Astrocyte (in vitro differentiated cells and primary cell): ENCODE data around the gene TMTC1. TPM values are rescaled to one million over a fixed set of nuclear protein-coding genes. Genes with fewer than 3 reads are reported as not detected.

Experiments
- DNase-seq: peaks from one replicate; pipeline ENCODE4 v3.0.0-alpha.2; 2010; ENCODE audit warnings: low read depth
- FAIRE-seq: peaks from 2 replicates; lab custom pipeline; 2011; peaks lifted over from hg19 to GRCh38; lab: Jason Lieb, UNC
- H2AFZ ChIP-seq: 2 replicates; pipeline ENCODE4 v1.6.0; 2012; ENCODE audit warnings: low read depth, low read length, inconsistent platforms
- H3K27ac ChIP-seq: 2 replicates; pipeline ENCODE4 v1.5.1; 2011; ENCODE audit warnings: low read depth, low read length, inconsistent platforms
- H3K27me3 ChIP-seq: 2 replicates; pipeline ENCODE4 v1.6.0; 2011; ENCODE audit warnings: low read length, inconsistent platforms; ENCODE audit not compliant: insufficient read depth
- H3K36me3 ChIP-seq: 2 replicates; pipeline ENCODE4 v1.5.1; 2011; ENCODE audit warnings: low read length, inconsistent platforms; ENCODE audit not compliant: insufficient read depth
- H3K4me1 ChIP-seq: 2 replicates; pipeline ENCODE4 v1.5.1; 2011; ENCODE audit warnings: low read length, inconsistent platforms; ENCODE audit not compliant: insufficient read depth
- H3K4me2 ChIP-seq: 2 replicates; pipeline ENCODE4 v1.6.0; 2012; ENCODE audit warnings: low read length, inconsistent platforms
- H3K4me3 ChIP-seq: 2 replicates; pipeline ENCODE4 v1.5.1; 2011; ENCODE audit warnings: low read depth, mild to moderate bottlenecking, low read length, inconsistent platforms; ENCODE audit not compliant: insufficient read depth
- H3K79me2 ChIP-seq: 2 replicates; pipeline ENCODE4 v1.6.0; 2012; ENCODE audit warnings: mild to moderate bottlenecking, low read length, inconsistent platforms; ENCODE audit not compliant: insufficient read depth
- H3K9ac ChIP-seq: 2 replicates; pipeline ENCODE4 v1.6.0; 2012; ENCODE audit warnings: mild to moderate bottlenecking, low read length, inconsistent platforms
- H3K9me3 ChIP-seq: 2 replicates; pipeline ENCODE4 v1.5.1; 2012; ENCODE audit warnings: low read depth, mild to moderate bottlenecking, low read length, inconsistent platforms; ENCODE audit not compliant: insufficient read depth
- H4K20me1 ChIP-seq: 2 replicates; pipeline ENCODE4 v1.6.0; 2012; ENCODE audit warnings: low read length, inconsistent platforms; ENCODE audit not compliant: insufficient read depth
- H3K27ac Mint-ChIP-seq: one replicate; pipeline ENCODE4 v1.8.0; 2021; ENCODE audit warnings: mild to moderate bottlenecking, mixed read lengths; ENCODE audit not compliant: unreplicated experiment
- H3K27me3 Mint-ChIP-seq: one replicate; pipeline ENCODE4 v1.8.0; 2021; ENCODE audit warnings: low read depth, mixed read lengths; ENCODE audit not compliant: unreplicated experiment
- H3K36me3 Mint-ChIP-seq: one replicate; pipeline ENCODE4 v1.8.0; 2021; ENCODE audit warnings: low read depth, mixed read lengths; ENCODE audit not compliant: unreplicated experiment
- H3K4me1 Mint-ChIP-seq: one replicate; pipeline ENCODE4 v1.8.0; 2021; ENCODE audit warnings: low read depth, mixed read lengths; ENCODE audit not compliant: unreplicated experiment
- H3K4me3 Mint-ChIP-seq: one replicate; pipeline ENCODE4 v1.8.0; 2021; ENCODE audit warnings: mild to moderate bottlenecking, moderate library complexity, mixed read lengths; ENCODE audit not compliant: unreplicated experiment
- H3K9me3 Mint-ChIP-seq: one replicate; pipeline ENCODE4 v1.8.0; 2021; ENCODE audit warnings: mild to moderate bottlenecking, mixed read lengths; ENCODE audit not compliant: unreplicated experiment
- CTCF ChIP-seq: IDR thresholded peaks from 2 replicates; pipeline ENCODE4 v1.5.1; 2011; ENCODE audit warnings: low read depth, mild to moderate bottlenecking, inconsistent platforms, low read length, moderate library complexity; ENCODE audit not compliant: insufficient read depth
- EZH2 ChIP-seq: IDR thresholded peaks from 2 replicates; pipeline ENCODE4 v1.6.1; 2012; ENCODE audit warnings: mild to moderate bottlenecking, low read length, inconsistent platforms; ENCODE audit not compliant: insufficient read depth
- total RNA-seq: library from RNA; stranded (reverse); gene quantifications from 2 replicates; pipeline ENCODE4 v1.2.1, GENCODE V29; 2021

The TMTC1 gene
- total RNA-seq, 1 donor from 2014 or later, result 4.7 TPM

- H3K4me1 Mint-ChIP-seq, result no peaks in the 10 kb centered on the region
- Histone ChIP-seq H3K79me2 (no peaks in the 10 kb centered on the region), H3K36me3 (no peaks in the 10 kb centered on the region), H3K4me3 (no peak overlapping the region), H2AFZ (no peak overlapping the region), H3K4me2 (no peak overlapping the region), H3K9ac (no peak overlapping the region), H3K27me3 (peaks cover 3% of the 10 kb centered on the region), H3K4me1 (no peaks in the 10 kb centered on the region), H3K27ac (no peak overlapping the region), H3K9me3 (no peaks in the 10 kb centered on the region), H4K20me1 (no peaks in the 10 kb centered on the region)
- no peaks in the 10 kb centered on the region for H3K27me3 Mint-ChIP-seq
- FAIRE-seq (no peak), DNase-seq (no peak)
- TF ChIP-seq EZH2, result no peak
- no peak for TF ChIP-seq CTCF
- H3K4me3 Mint-ChIP-seq, result no peak overlapping the region
- no peaks in the 10 kb centered on the region for H3K36me3 Mint-ChIP-seq
- no peak overlapping the region for H3K27ac Mint-ChIP-seq
- H3K9me3 Mint-ChIP-seq, result no peaks in the 10 kb centered on the region
Measured at GRCh38 chr12:29503283-29503682, 280.5 kb downstream of the TMTC1 start.

- DNase-seq, result no peak
- Histone ChIP-seq H3K4me3 (no peak overlapping the region), H3K9ac (no peak overlapping the region), H3K4me1 (no peaks in the 10 kb centered on the region), H3K9me3 (no peaks in the 10 kb centered on the region), H3K4me2 (no peak overlapping the region), H3K79me2 (no peaks in the 10 kb centered on the region), H3K27me3 (no peaks in the 10 kb centered on the region), H2AFZ (no peak overlapping the region), H3K36me3 (no peaks in the 10 kb centered on the region), H3K27ac (no peak overlapping the region), H4K20me1 (no peaks in the 10 kb centered on the region)
- no peak for TF ChIP-seq CTCF
- no peak for FAIRE-seq
- H3K4me1 Mint-ChIP-seq, result no peaks in the 10 kb centered on the region
- H3K36me3 Mint-ChIP-seq, result no peaks in the 10 kb centered on the region
- H3K9me3 Mint-ChIP-seq, result no peaks in the 10 kb centered on the region
- H3K27ac Mint-ChIP-seq, result no peak overlapping the region
- no peaks in the 10 kb centered on the region for H3K27me3 Mint-ChIP-seq
- no peak overlapping the region for H3K4me3 Mint-ChIP-seq
Measured at GRCh38 chr12:29499235-29499634, 284.5 kb downstream of the TMTC1 start.

GRCh38 chr12:29497588-29497987 is 286.2 kb downstream of the TMTC1 start, which contains the start of gene OVCH1:
Gene OVCH1 (minus strand): TSS chr12:29497686. CDS start chr12:29497686, 0 bp downstream.
- no peak within 1 kb of the TSS for H3K27ac ChIP-seq
- no peaks in the 10 kb centered on the region for H3K27me3 Mint-ChIP-seq
- H3K36me3 ChIP-seq, result no peaks in the 10 kb centered on the region
- no peak within 1 kb of the TSS for H3K9ac ChIP-seq
- no peak for DNase-seq
- no peaks in the 10 kb centered on the region for H3K36me3 Mint-ChIP-seq
- H2AFZ ChIP-seq, result no peak within 1 kb of the TSS
- no peak within 1 kb of the TSS for H3K4me2 ChIP-seq
- no peaks in the 10 kb centered on the region for H3K9me3 Mint-ChIP-seq
- H3K4me1 Mint-ChIP-seq, result no peaks in the 10 kb centered on the region
- no peak for FAIRE-seq
- H4K20me1 ChIP-seq, result no peaks in the 10 kb centered on the region
- TF ChIP-seq CTCF (no peak), EZH2 (no peak)
- no peaks in the 10 kb centered on the region for H3K79me2 ChIP-seq
- no peak within 1 kb of the TSS for H3K27ac Mint-ChIP-seq
- no peaks in the 10 kb centered on the region for H3K27me3 ChIP-seq
- H3K9me3 ChIP-seq, result no peaks in the 10 kb centered on the region
- H3K4me3 ChIP-seq, result no peak within 1 kb of the TSS
- no peaks in the 10 kb centered on the region for H3K4me1 ChIP-seq
- H3K4me3 Mint-ChIP-seq, result no peak within 1 kb of the TSS
